ENCODE data around the gene APBB1IP. TPM values are rescaled to one million over a fixed set of nuclear protein-coding genes. Genes with fewer than 3 reads are reported as not detected.
"Not testable (repeated sequence)": the region's sequence is repeated elsewhere in the genome, so short reads cannot be mapped to it uniquely, and the experiment has no call there.

APBB1IP gene
- total RNA-seq, 2 experiments from 2014 or later, result 80.9 to 82.2 TPM

DNA sequence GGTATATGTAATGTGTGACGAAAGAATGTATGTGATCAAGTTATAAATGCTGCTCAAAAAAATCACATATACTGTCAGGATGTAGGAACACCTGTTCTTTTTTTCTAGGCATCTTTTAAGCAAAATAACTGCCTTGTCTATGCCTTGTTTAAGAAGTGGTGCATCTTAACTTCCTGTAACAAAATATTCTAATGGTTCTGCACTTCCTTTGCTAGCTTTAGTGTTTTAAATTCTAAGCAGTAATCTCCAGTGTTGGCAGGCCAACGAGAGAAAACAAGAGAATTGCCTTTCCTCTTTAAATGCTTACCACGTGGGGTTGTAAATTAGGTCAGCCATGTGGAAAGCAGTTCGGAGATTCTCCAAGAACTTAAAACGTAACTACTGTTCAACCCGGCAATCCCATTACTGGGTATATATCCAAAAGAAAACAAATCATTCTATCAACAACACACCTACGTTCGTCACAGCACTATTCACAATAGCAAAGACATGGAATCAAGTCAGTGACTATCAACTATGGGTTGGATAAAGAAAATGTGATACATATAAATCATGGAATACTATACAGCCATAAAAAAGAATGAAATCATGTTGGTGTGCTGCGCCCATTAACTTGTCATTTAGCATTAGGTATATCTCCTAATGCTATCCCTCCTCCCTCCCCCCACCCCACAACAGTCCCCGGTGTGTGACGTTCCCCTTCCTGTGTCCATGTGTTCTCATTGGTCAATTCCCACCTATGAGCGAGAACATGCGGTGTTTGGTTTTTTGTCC is 166.4 kb downstream of the APBB1IP start:
- CTCF ChIA-PET, result interaction anchor here (0.6 to 0.8 kb wide), 2 partner anchors 276 to 278 kb away, joined by 3 to 4 read pairs; no protein-coding TSS in a partner anchor
- POLR2A ChIA-PET; H3K4me1 Mint-ChIP-seq; H3K4me3 Mint-ChIP-seq; DNase-seq; H3K36me3 Mint-ChIP-seq (ENCODE audit: low read depth); H3K27ac Mint-ChIP-seq; H3K9me3 Mint-ChIP-seq: not testable (repeated sequence)
- peaks cover 24% of the 10 kb centered on the region for H3K27me3 Mint-ChIP-seq

DNA sequence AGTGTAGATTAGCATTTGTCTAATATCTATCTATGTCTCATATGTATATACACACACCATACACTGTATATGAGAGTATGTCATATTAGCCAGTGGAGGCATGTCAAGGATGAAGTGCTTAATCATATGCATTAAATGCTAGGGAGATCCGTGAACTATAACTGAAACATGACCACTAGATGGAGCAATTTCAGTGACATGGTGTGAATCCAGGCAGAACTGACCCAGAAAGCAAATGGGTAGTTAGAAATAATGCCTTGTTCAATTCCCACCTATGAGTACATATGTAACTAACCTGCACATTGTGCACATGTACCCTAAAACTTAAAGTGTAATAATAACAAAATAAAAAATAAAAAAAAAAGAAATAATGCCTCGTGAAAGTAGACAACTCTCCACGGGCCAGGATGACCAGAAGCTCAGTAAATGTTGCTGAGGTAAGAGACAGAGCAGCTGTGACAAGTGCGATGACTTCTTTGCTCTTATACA is 168.3 kb downstream of the APBB1IP start:
- DNase-seq; H3K4me1 Mint-ChIP-seq; H3K27ac Mint-ChIP-seq; H3K36me3 Mint-ChIP-seq (ENCODE audit: low read depth); H3K9me3 Mint-ChIP-seq; H3K4me3 Mint-ChIP-seq; POLR2A ChIA-PET: not testable (repeated sequence)
- H3K27me3 Mint-ChIP-seq, result peaks cover 24% of the 10 kb centered on the region
- CTCF ChIA-PET, result interaction anchor here (0.6 to 1.8 kb wide), 2 partner anchors 275 to 934 kb away, joined by 3 to 11 read pairs; no protein-coding TSS in a partner anchor

DNA sequence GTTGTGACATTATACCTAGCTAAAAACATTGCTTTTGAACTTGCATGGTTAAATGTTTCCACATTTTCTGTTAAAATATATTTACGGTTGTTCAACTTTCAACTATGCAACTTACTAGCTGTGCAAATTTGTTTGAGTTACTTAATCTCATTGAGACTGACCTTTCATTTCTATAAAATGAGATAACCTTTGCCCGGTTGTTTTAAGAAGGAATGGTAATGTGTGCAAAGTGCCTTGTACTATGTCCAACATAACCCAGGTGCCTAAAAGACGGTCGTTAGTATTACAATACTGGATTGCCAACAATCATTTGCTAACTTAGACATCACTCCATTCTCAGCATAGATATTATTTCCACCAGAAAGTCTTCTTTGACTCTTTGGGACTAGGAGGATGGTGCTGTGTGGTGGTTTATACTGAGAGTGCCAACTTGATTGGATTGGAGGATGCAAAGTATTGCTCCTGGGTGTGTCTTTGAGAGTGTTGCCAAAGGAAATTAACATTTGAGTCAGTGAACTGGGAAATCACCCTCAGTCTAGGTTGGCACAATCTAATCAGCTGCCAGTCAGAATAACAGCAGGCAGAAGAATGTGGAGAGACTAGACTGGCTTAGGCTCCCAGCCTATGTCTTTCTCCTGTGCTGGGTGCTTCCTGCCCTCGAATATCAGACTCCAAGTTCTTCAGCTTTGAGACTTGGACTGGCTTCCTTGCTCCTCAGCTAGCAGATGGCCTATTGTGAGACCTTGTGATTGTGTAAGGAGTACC is 174.2 kb downstream of the APBB1IP start:
- H3K36me3 Mint-ChIP-seq (ENCODE audit: low read depth), result no peaks in the 10 kb centered on the region
- H3K27ac Mint-ChIP-seq, result no peak overlapping the region
- CTCF ChIA-PET, result interaction anchor here (0.6 kb wide), 1 partner anchor 15 kb away, joined by 3 read pairs; no protein-coding TSS in a partner anchor
- H3K4me3 Mint-ChIP-seq, result no peak overlapping the region
- H3K4me1 Mint-ChIP-seq, result no peaks in the 10 kb centered on the region
- POLR2A ChIA-PET, result no interaction called here
- H3K9me3 Mint-ChIP-seq, result no peaks in the 10 kb centered on the region
- no peak for DNase-seq
- peaks cover 18% of the 10 kb centered on the region for H3K27me3 Mint-ChIP-seq

Other genes starting within 250 kb of the APBB1IP start
- gene GAD2, start 221.6 kb upstream of the APBB1IP start, total RNA-seq, result not detected